GM19395 (cell line): Measurements from ENCODE around the gene TMEM143.
A peak's percentile ranks its signal among the peaks of the same experiment; 100 is the strongest.
"Not testable (repeated sequence)": the region's sequence is repeated elsewhere in the genome, so short reads cannot be mapped to it uniquely, and the experiment has no call there.

Experiments used
- ATAC-seq: cut with Tn5 transposase; IDR thresholded peaks from one replicate; pipeline ENCODE4 v1.9.1; 2021; ENCODE audit warnings: mild to moderate bottlenecking, moderate library complexity; ENCODE audit not compliant: unreplicated experiment

Gene TMEM143

DNA sequence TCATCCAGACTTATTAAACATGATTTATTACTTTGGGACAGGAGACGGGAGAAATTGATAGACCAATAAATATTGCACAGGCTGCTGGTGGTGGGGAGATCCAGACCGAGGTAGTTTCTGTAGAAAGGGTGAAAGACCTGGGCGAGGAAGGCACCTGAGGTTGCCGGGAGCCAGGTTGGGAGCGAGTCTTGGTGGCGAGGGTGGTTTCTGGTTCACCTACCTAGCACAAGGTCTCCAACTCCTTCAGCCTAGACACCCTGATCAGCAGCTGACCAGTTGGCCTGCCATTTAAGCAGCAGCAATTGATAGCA, 31.4 kb downstream of the TMEM143 start:
- no peak for ATAC-seq

DNA sequence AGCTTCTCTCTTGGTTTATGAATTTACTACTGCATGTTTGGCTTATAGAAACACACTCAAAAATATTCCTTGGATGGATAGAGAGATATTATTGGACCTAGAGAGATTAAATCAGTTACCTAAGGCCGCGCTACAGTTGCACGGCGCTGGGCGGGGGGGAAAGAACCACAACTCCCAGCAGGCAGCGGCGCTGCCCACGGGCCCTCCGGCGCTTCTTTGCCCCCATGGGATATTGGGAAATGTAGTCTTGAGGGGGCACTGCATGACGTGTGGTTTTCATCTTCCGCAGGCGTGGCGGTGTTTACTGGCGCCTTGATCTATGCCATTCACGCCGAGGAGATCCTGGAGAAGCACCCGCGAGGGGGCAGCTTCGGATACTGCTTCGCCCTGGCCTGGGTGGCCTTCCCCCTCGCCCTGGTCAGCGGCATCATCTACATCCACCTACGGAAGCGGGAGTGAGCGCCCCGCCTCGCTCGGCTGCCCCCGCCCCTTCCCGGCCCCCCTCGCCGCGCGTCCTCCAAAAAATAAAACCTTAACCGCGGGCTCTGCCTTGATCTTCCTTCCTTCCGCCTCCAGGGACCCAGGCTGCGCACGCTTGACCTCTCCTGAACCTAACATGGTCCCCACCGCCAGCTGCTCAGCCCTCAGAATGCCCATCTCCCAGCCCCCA, 33.6 kb downstream of the TMEM143 start:
- peak; percentile 33 for ATAC-seq

DNA sequence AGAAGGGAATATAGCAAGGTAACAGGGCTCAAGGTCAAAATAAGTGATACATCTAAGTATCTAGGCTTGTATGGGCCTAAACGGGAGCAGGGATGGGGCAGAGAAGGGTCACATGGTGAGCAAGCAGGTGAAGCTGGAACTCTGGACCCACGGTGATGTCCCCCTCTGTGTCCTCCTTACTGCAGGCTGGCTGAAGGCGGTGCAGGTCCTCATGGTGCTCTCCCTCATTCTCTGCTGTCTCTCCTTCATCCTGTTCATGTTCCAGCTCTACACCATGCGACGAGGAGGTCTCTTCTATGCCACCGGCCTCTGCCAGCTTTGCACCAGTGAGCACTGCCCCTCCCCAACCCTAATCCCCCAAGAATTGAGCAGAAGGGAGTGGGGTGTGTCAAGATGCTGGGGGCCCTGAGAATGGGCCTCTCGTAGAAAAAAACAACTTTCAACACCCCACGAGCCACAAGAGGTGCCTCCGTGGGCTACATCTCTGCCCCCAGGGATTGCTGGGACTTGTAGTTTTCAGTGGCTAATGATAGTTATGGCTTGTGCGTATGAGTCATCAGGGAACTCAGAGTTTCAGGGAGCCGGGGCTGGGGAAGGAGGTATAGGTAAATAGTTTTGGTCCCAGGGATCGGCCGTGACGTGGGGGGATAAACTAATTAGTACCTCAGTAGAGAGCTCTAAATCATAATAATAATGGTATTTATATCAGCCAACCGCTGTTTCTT, 34.4 kb downstream of the TMEM143 start:
- ATAC-seq, result no peak

DNA sequence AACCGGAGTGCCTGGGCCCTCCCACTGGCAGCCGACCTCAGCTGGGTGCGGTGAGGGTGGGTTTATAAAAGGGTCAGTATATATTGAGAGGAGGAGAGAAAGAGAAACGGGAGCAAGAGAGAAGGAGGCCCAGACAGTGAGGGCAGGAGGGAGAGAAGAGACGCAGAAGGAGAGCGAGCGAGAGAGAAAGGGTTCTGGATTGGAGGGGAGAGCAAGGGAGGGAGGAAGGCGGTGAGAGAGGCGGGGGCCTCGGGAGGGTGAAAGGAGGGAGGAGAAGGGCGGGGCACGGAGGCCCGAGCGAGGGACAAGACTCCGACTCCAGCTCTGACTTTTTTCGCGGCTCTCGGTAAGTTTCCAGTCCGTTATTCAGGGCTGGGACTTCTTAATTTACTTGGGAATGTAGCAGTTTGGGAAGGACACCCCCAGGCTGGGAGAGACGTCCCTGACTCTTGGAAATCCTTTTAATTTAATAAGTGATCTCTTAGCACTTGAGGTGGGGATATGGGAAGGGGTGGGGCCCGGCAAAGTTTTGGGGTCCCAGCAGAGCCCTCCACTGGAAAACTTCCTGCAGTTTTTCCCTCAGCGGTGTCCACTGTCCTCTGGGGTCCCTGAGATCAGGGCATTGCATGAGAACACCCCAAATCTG, 38.4 kb downstream of the TMEM143 start, which contains the start of gene EMP3:
EMP3 (plus strand) TSS at position 288 of the 646 bp plus-strand sequence. CDS start 1,293 bp downstream, outside the sequence.
- no peak for ATAC-seq

DNA sequence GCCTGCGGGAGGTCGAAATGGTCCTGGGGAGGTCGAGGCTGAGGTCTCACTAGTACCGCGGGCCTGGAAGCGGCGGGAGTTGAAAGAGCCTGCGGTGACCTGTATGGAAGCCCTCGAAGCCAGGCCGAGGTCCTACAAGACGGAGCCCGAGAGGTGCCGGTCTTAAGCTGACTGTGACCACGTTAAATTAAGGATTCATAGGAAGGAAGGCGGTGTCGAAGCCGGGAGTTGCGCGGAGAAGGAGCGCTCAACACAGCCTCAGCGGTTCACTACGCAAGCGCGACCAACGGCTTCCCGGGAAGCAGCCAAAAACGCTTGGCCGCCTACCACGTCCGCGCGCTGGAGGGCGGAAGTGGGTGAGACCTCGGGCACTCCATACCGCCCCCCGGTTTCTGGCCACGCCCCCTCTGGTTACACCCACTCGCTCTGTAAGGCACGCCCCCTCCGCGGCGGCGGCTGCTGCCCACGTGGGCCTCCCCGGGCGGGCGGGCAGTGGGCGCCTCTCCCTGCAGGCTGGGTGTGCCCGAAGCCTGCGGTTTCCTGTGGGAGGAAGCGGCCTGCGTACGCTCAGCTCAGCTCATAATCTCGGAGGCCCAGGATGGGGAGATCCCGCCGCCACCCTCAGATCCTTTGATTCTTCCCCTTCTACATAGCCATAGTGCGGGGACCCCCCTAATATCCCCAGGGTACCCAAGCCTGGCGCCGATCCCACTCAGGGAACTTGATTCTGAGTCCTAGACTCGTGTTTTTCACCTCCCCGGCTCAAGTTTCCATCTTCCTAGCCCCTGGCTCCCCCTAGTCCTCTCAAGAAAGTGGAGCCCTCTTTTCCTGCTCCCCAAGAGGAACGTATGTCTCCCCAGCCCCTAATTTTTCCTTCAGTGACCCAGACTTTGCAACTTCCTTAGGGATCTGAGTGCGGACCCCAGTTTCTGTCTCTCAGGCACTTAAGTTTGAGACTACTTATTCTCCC, 41.8 kb downstream of the TMEM143 start:
- peak; percentile 58 for ATAC-seq

DNA sequence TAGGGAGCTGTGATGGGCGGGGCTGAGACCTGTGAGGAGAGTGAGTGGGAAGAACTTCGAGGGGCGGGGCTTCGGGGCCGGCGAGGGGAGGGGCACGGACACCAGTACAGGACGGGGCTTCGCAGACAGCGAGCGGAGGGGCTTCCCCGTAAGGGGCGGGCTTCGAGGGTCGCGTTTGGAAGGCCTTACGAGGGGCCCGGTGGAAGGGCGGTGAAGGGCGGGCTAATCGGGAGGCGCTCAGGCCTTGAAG, 42.4 kb downstream of the TMEM143 start:
- peak; percentile 50 for ATAC-seq

DNA sequence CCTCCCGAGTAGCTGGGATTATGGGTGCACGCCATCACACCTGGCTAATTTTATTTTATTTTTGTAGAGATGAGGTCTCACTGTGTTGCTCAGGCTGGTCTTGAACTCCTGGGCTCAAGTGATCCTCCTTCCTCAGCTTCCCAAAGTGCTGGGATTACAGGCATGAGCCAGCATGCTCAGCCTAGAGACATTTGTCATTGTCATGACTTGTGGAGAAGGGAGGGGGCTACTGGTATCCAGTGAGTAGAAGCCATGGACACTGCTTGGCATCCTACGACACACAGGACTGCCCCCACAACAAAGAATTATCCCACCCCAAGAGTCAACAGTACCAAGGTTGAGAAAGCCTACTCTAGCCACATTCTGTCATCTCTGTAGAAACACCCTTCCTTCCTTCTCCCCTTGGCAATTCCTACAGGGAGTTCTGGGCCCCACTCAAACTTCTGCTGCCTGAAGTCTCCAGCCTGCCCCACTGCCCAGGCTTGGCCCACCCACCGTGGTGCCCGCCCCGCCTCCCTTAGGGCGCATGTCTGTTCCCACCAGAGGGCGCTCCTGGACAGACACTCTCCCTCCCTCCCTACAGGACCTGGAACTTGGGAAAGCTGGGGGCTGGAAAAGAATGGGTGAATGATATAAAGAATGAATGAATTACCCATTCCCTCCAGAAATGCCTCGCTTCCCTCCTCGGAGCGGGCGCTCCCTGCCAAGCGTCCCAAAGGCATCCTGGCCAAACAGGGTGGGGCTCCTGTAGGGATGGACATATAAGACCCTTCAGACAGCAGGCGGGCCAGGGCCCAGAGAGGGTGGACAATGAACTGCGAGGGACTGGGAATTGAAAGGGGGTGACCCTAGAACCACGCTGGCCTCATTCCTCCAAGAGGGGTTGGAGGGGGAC, 43.8 kb downstream of the TMEM143 start:
- no peak for ATAC-seq

DNA sequence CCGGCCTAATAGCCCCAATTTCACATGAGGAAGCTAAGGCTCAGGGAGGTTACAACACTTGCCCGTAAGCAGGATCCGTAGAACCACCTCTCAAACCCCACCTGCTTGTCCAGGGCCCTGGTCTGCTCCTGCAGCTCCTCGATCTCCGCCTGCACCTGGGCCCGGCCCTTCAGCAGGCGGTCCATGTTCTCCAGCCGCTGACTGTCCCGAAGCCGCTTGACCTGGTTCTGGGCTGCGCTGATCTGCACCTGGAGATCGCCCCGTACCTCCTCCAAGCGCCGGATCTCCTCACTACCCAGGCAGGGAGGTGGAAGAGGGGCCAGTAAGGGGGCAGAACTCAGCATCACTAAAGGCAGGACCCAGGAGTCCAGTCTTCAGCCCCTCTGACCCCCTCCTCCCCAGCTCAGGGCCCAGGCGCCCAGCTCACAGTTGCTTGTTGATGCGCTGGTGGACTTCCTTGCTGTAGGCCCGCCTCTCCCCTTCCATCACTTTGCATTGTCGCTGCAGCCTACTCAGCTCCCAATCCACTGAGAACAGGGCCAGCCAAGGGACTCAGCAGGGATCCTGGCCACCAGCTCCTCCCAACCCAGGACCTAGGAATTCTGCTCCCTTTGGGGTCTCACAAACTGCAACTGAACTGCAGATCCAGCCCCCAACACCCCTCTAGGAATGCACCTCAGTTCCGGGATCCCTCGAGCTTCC, 45.3 kb downstream of the TMEM143 start:
- no peak for ATAC-seq

DNA sequence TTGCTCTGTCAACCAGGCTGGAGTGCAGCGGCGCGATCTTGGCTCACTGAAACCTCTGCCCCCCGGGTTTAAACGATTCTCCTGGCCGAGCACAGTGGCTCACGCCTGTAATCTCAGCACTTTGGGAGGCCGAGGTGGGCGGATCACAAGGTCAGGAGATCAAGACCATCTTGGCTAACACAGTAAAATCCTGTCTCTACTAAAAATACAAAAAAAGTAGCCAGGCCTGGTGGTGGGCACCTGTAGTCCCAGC, 46.1 kb downstream of the TMEM143 start:
- not testable (repeated sequence) for ATAC-seq

DNA sequence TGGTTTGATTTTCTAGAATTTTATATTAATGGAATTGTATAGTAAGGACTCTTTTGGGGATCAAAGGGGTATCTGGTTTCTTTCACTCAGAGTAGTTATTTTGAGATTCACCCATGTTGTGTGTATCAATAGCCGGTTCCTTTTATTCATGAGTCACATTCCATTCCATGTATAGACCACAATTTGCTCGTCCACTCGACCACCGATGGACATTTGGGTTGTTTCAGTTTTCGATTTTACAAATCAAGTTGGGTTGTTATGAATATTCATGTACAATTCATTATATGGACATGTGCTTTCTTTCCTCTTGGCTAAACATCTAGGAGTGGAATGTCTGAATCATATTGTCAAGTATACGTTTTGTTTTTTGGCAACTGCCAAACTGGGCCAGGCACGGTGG, 48.0 kb downstream of the TMEM143 start:
- no peak for ATAC-seq

DNA sequence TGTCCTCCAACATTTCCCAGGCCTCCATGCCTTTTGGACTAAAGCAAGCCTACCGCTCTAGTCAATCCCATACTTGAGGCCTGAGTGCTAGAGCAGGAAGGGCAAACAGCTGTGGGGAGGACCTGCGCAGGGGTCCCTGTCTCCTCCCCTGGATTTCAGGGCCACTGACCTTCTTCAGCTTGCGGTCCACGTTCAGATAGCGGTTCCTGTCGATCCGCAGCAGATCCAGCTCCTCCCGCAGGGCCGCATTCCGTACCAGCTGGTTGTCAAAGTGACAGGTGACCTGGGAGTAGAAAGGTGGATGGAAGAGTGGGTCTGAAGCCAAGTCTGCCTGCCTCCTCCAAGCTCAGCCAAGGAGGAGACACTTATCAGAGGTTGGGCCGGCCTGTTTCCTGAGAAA, 52.4 kb downstream of the TMEM143 start:
- ATAC-seq, result no peak

DNA sequence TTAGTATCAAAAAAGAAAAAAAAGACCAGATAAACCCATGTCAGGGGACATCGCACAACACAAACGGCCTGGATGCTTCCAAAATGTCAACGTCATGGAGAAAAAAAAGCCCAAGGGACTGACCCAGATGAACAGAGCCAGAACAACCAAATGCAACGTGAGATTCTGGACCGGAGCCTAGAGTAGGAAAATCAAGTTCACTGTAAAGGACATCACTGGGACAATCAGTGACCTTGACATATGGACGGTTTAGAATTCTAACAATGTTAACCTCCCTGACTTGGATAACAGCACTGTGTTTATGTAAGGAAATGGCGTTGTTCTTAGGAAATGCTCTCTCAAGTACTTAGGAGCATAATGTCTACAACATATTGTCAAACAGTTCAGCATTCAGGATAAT, 53.5 kb downstream of the TMEM143 start:
- ATAC-seq, result no peak

DNA sequence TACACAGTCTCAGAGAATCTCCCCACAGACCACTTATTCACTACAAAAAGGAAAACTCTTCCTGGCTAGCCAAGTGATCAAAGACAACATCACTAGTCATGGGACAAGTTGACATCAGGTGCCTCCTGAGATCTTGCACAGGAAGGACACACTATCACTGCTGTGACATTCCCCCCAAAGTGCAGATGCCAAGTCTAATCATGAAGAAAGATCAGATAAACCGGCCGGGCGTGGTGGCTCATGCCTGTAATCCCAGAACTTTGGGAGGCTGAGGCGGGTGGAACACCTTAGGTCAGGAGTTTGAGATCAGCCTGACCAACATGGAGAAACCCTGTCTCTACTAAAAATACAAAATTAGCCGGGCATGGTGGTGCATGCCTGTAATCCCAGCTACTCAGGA, 54.0 kb downstream of the TMEM143 start:
- ATAC-seq, result not testable (repeated sequence)

DNA sequence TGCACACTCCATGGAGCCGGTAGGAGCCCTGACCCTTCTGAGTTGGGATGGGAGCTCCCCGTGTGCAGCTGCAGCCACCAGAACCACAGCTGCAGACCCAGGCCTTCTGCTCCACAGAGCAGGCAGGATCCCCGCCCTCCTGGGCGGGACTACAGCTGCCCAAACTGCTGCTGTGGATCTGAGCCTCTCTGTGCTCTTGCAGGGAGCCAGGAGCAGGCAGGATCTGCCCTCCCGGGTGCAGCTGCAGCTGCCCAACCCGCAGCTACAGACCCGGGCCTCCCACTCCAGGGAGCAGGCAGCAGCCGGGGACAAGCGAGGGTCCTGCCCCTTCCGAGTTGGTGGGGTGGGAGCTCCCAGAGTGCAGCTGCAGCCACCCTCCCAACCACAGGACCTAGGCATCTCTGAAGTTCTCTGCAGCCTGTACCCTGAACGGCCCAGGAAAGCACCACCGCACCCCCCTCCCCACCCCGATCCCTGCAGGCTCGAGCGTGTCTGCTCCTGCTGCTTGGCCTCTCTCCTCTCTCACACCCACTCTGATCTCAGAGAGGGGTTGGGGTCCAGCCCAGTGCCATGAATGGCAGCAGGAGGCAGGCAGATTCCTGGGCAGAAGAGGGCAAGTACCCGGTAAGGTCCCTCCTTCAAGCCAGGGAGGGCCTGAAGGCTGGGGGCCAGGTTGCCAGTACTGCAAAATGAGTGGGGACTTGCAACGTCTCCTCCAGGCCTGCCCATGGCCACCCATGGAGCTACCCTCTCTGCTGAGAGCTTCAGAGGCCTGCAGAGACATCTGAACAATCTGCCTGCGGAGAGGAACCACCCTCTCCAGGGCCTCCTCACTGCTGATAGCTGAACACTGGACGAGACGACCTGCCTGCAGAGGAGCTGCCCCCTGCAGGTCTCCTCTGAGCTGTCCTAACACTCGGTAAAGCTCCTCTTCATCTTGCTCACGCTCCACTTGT, 54.8 kb downstream of the TMEM143 start:
- no peak for ATAC-seq

DNA sequence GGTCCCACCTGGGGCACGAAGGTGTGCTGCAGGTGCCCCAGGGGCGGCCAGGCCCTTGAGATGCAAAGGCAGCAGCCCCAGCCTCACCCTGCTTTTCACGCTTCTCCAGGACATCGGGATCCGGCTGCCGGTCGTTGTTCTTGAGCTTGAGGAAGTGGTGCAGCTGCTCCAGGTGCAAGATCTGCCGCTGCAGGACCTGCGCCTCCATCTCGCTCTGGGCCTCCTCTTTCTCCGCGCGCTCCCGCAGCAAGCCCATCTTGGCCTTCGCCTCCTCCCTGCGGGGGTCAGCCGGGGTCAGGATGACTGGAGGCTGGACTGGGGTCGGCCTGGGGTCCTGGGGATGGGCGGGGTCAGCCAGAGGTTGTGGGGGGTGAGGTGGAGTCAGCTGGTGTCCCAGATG, 59.9 kb downstream of the TMEM143 start:
- ATAC-seq, result no peak

DNA sequence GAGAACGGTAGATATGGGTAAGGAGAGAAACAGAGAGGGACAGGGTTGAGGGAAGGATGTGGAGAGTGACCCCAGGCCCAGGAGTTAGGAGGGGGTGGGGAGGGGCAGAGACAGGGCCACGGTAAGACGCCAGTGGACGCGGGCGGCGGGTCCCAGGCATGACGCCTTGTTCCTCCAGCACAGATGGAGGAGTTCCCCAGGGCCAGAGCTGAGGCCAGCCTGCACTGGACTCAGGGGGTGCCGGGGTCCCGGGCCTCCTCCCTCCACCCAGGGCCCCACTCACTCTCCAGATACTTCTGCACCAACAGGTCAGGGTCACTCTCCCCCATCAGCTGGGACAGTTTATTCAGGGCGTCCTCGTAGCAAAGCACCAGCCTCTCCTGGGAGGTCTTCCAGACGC, 60.4 kb downstream of the TMEM143 start:
- ATAC-seq, result no peak

DNA sequence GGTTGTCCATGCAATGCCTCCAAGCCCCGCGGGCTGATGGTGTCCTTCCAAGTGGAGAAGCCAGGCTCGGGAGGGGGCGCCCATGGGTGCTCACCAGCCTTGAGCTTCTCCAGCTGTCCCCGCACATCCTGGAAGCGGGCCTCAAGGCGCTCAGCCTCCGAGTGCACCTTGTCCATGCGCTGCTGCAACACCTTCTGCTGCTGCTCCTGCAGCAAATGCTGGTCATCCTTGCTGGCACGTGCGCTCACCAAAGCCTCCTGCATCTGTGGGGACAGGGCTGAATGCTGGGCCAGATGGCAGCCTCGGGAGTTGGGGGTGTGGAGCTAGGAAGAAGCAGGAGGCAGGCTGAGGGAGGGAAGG, 61.2 kb downstream of the TMEM143 start:
- no peak for ATAC-seq

DNA sequence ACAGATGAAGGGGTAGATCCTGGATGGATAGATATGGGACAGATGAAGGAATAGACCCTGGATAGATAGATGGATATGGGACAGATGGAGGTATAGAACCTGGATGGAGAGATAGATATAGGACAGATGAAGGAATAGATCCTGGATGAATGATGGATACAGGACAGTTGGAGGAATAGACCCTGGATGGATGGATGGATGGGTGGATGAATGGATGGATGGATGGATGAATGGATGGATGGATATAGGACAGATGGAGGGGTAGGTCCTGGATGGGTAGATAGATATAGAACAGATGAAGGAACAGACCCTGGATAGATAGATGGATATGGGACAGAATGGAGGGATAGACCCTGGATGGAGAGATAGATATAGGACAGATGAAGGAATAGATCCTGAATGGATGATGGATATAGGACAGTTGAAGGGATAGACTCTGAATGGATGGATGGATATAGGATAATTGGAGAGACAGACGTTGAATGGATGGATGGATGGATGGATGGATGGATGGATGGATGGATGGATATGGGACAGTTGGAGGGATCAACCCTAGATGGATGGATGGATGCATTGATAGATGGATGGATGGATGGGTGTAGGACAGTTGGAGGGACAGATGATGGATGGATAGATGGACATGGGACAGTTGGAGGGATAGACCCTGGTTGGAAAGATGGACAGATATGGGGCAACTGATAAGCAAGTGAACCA, 61.7 kb downstream of the TMEM143 start:
- ATAC-seq, result no peak
